OCI-LY1 (cell line): Measurements from ENCODE around the gene TRMT6.

ENCODE experiments used
- CTCF ChIP-seq: fragments of 200-600 bp; sonication (generic), shearing (Covaris generic); IDR thresholded peaks from 2 replicates; pipeline ENCODE4 v1.5.1; 2017; ENCODE audit warnings: mild to moderate bottlenecking, antibody characterized with exemption, low read length, moderate library complexity, mixed read lengths
- EZH2 ChIP-seq: fragments of 200-600 bp; sonication (generic), shearing (Covaris generic); IDR thresholded peaks from 2 replicates; pipeline ENCODE4 v1.8.0; 2017; ENCODE audit warnings: borderline replicate concordance, mixed run types, mild to moderate bottlenecking, antibody characterized with exemption, low read length, moderate library complexity, mixed read lengths

- TF ChIP-seq CTCF: no peak
- TF ChIP-seq EZH2: no peak
These were observed 24.8 kb downstream of the TRMT6 start for GRCh38 chr20:5925551-5925950.
